Small intestine (tissue), 7 donors: Measurements from ENCODE around the gene DENND4A. TPM values are rescaled to one million over a fixed set of nuclear protein-coding genes. Genes with fewer than 3 reads are reported as not detected.

ENCODE experiments used
- DNase-seq, 2 donors: peaks; one replicate each; pipeline versions ENCODE4 v3.0.0 to v3.0.0-alpha.2; 2013
- FAIRE-seq: peaks from 2 replicates; lab custom pipeline; 2012; peaks lifted over from hg19 to GRCh38; lab: Jason Lieb, UNC
- H3K27ac ChIP-seq, 3 donors: one replicate each; pipeline ENCODE4 v1.5.1; 2013; ENCODE audit warnings: low read length in 2 of 3, mild to moderate bottlenecking in 2 of 3, control low read depth in 1 of 3, inconsistent platforms in 1 of 3, low read depth in 1 of 3, moderate library complexity in 1 of 3
- H3K27me3 ChIP-seq, 3 donors: one replicate each; pipeline ENCODE4 v1.6.1; 2013; ENCODE audit warnings: low read length in 3 of 3, inconsistent platforms in 1 of 3; ENCODE audit not compliant: control insufficient read depth in 3 of 3, insufficient read depth in 3 of 3
- H3K36me3 ChIP-seq, 3 donors: one replicate each; pipeline ENCODE4 v1.6.1; 2013; ENCODE audit warnings: low read length in 3 of 3, inconsistent platforms in 1 of 3, low read depth in 1 of 3, mild to moderate bottlenecking in 1 of 3, moderate library complexity in 1 of 3; ENCODE audit not compliant: control insufficient read depth in 3 of 3, insufficient read depth in 2 of 3
- H3K4me1 ChIP-seq, 3 donors: one replicate each; pipeline ENCODE4 v1.6.1; 2013; ENCODE audit warnings: low read length in 2 of 3, inconsistent platforms in 1 of 3, low read depth in 1 of 3, mild to moderate bottlenecking in 1 of 3, moderate library complexity in 1 of 3; ENCODE audit not compliant: control insufficient read depth in 3 of 3, insufficient read depth in 2 of 3
- H3K4me3 ChIP-seq, 3 donors: one replicate each; pipeline ENCODE4 v1.5.1; 2013; ENCODE audit warnings: low read length in 3 of 3, control low read depth in 1 of 3, inconsistent platforms in 1 of 3, low read depth in 1 of 3, mild to moderate bottlenecking in 1 of 3, moderate library complexity in 1 of 3
- H3K9me3 ChIP-seq, 2 donors: one replicate each; pipeline ENCODE4 v1.6.1; 2013; ENCODE audit warnings: low read depth in 1 of 2, low read length in 1 of 2; ENCODE audit not compliant: control insufficient read depth in 2 of 2, insufficient read depth in 1 of 2
- WGBS, 3 donors: extraction: QIAGEN DNeasy Blood & Tissue Kit; methylation state at CpG; one replicate each; pipeline ENCODE4 v1.1.7; 2013; 5-methylcytosine and 5-hydroxymethylcytosine counted together
- polyA plus RNA-seq, 4 donors: library from polyadenylated mRNA; stranded (reverse) in 3 of 4; unstranded in 1 of 4; fragments of 200-250 nt in 3 of 4; fragments of 120-200 nt in 1 of 4; gene quantifications; one replicate each; pipeline versions ENCODE4 v1.2.1 to v1.2.3, GENCODE V29; 2013
- donor health status: healthy with polysubstance abuse.
- donor health status: control.
- donor health status: control.
- donor health status: Bipolar disorder and iron deficiency.
- donor health status: healthy.

Gene DENND4A
- polyA plus RNA-seq, 4 donors: 2.4 to 25.5 (median 6.6) TPM

- Histone ChIP-seq H3K4me1 (no peaks in the 10 kb centered on the region), H3K27ac (no peak overlapping the region), H3K4me3 (no peak overlapping the region), H3K36me3 (no peaks in the 10 kb centered on the region), H3K27me3 (no peaks in the 10 kb centered on the region), H3K9me3 (no peaks in the 10 kb centered on the region)
- DNase-seq: no peak
- FAIRE-seq: no peak
- 71 to 81% (median 80%) methylated on average over 2 of the region's 2 CpGs for WGBS, 3 donors
Observed at GRCh38 chr15:65682404-65682911, 109.6 kb downstream of the DENND4A start.

GRCh38 chr15:65680544-65680943 lies 111.5 kb downstream of the DENND4A start:
- H3K9me3 ChIP-seq: no peaks in the 10 kb centered on the region
- no peak overlapping the region for H3K4me3 ChIP-seq
- 97 to 100% (median 98%) methylated on average over 1 of the region's 1 CpG for WGBS, 3 donors
- H3K27ac ChIP-seq: no peak overlapping the region
- FAIRE-seq (no peak), DNase-seq (no peak)
- H3K36me3 ChIP-seq: no peaks in the 10 kb centered on the region
- H3K4me1 ChIP-seq: no peaks in the 10 kb centered on the region
- H3K27me3 ChIP-seq: no peaks in the 10 kb centered on the region

- H3K4me1 ChIP-seq: no peaks in the 10 kb centered on the region
- no peak for FAIRE-seq
- no peak overlapping the region for H3K27ac ChIP-seq
- WGBS, 3 donors: 90 to 93% (median 91%) methylated on average over 2 of the region's 2 CpGs
- H3K4me3 ChIP-seq: no peak overlapping the region
- H3K27me3 ChIP-seq: no peaks in the 10 kb centered on the region
- H3K36me3 ChIP-seq: peaks cover 1 to 17% (median 2%) of the 10 kb centered on the region in 3 donors
- no peaks in the 10 kb centered on the region for H3K9me3 ChIP-seq
- no peak for DNase-seq
Observed at GRCh38 chr15:65676123-65676522, 116.0 kb downstream of the DENND4A start.

DNA sequence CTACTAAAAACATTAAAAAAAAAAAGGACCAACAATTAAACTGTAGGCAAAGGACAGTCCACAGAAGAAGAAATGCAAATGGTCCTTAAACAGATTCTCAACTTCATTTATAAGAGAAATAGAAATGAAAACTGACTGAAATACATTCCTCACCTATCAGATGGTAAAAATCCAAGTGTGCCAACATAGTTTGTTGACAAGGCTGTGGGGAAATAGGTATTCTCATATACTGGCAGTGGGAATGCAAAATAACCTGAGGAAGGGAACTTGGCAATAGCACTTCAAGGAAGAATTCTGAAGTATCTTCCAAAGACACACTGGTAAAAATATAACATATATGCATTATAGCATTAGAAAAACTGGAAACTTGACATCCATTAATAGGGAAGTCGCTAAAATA lies 116.5 kb downstream of the DENND4A start:
- FAIRE-seq: peak; percentile 15
- Histone ChIP-seq H3K27ac (no peak overlapping the region), H3K4me1 (no peaks in the 10 kb centered on the region), H3K4me3 (no peak overlapping the region), H3K9me3 (no peaks in the 10 kb centered on the region), H3K27me3 (no peaks in the 10 kb centered on the region), H3K36me3 (peaks cover 1 to 17% (median 2%) of the 10 kb centered on the region in 3 donors)
- no peak for DNase-seq
- WGBS, 3 donors: 83 to 98% (median 88%) methylated on average over 1 of the region's 1 CpG

DNA sequence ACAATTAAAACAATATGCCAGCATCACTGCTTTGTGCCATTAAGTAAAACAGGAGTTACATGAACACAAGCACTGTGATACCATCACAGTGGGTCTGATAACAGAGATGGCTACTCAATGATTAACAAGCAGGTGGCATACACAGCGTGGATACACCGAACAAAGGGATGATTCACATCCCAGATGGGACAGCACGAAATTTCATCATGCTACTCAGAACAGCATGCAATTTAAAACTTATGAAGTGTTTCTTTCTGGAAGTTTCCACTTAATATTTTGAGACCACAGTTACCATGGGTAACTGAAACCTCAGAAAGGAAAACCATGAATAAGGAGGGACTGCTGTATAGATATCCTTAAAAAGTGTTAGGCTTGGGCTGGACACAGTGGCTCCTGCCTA lies 125.8 kb downstream of the DENND4A start:
- peaks cover 3 to 24% (median 6%) of the 10 kb centered on the region in 3 donors for H3K36me3 ChIP-seq
- DNase-seq (no peak), FAIRE-seq (no peak)
- no peaks in the 10 kb centered on the region for H3K9me3 ChIP-seq
- H3K27me3 ChIP-seq: no peaks in the 10 kb centered on the region
- no peak overlapping the region for H3K27ac ChIP-seq
- 65 to 81% (median 79%) methylated on average over 3 of the region's 3 CpGs for WGBS, 3 donors
- H3K4me3 ChIP-seq: no peak overlapping the region
- H3K4me1 ChIP-seq: no peaks in the 10 kb centered on the region

DNA sequence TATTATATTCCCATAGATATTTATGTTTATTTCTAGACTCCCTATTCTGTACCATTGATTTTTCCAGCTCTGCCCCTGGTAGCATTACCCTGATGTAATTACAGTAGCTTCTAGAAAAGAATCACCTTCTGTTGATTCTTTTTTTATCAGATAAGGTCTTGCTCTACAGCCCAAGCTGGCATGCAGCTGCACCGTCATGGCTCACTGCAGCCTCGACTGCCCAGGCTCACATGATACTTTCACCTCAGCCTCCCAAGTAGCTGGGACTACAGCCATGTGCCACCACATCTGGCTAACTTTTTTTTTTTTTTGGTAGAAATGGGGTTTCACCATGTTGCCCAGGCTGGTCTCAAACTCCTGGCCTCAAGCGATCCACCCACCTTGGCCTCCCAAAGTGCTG lies 128.6 kb downstream of the DENND4A start:
- H3K36me3 ChIP-seq: peaks cover 2 to 24% (median 4%) of the 10 kb centered on the region in 3 donors
- no peaks in the 10 kb centered on the region for H3K4me1 ChIP-seq
- H3K9me3 ChIP-seq: no peaks in the 10 kb centered on the region
- WGBS, 3 donors: 84 to 85% (median 84%) methylated on average over 3 of the region's 3 CpGs
- DNase-seq (no peak), FAIRE-seq (no peak)
- no peak overlapping the region for H3K4me3 ChIP-seq
- no peak overlapping the region for H3K27ac ChIP-seq
- H3K27me3 ChIP-seq: no peaks in the 10 kb centered on the region

DNA sequence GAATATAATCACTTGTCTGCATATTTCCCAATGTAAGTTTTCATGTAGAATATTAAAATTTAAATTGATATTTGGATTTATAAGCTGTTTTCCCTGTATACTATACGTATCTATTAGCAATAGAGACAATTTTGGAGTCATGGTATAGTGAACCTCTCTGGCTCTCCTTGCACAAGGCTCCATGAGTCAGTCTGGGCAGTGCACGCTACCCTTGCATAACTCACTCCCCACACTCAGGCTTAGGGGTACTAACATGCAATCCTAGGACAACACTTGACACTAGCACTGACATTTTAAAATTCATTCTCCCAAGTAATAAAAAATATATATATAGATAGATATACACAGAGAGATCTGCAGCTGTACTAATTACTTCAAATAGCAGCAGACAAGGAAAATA lies 131.2 kb downstream of the DENND4A start:
- WGBS, 3 donors: 88 to 92% (median 91%) methylated on average over 2 of the region's 2 CpGs
- no peak overlapping the region for H3K4me3 ChIP-seq
- H3K36me3 ChIP-seq: peaks cover 2 to 14% (median 2%) of the 10 kb centered on the region in 3 donors
- no peak overlapping the region for H3K27ac ChIP-seq
- H3K4me1 ChIP-seq: no peaks in the 10 kb centered on the region
- no peaks in the 10 kb centered on the region for H3K27me3 ChIP-seq
- no peaks in the 10 kb centered on the region for H3K9me3 ChIP-seq
- DNase-seq: no peak
- FAIRE-seq: no peak

GRCh38 chr15:65659502-65660052 lies 132.5 kb downstream of the DENND4A start:
- DNase-seq (no peak), FAIRE-seq (no peak)
- Histone ChIP-seq H3K36me3 (peaks cover 0 to 16% (median 2%) of the 10 kb centered on the region in 3 donors), H3K4me3 (no peak overlapping the region), H3K27ac (no peak overlapping the region), H3K9me3 (no peaks in the 10 kb centered on the region), H3K4me1 (peaks cover 0 to under 1% (median 0%) of the 10 kb centered on the region in 3 donors), H3K27me3 (no peaks in the 10 kb centered on the region)
- WGBS, 3 donors: 78 to 91% (median 83%) methylated on average over 4 of the region's 4 CpGs

DNA sequence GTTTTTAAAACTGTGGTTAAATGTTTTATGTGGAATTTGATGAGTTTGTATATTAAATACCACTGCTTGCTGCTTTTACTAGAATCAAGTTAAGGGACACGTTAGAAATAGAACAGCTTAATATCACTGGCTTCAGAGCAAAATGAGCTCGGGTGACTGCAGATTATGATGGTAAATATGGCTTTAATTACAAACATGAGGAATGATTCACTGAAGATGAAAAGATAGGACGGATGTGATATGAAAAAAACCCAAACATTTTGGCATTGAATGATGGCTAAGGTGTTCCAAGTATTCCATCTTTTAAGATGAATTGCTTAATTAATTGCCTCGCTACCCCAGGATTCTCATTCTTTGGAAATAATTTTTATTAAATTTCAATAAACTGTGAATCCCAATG lies 136.6 kb downstream of the DENND4A start:
- no peaks in the 10 kb centered on the region for H3K27me3 ChIP-seq
- H3K4me1 ChIP-seq: peaks cover 0 to 11% (median 0%) of the 10 kb centered on the region in 3 donors
- DNase-seq (no peak), FAIRE-seq (no peak)
- no peaks in the 10 kb centered on the region for H3K9me3 ChIP-seq
- H3K27ac ChIP-seq: no peak overlapping the region
- WGBS, 3 donors: 83 to 85% (median 83%) methylated on average over 4 of the region's 4 CpGs
- no peak overlapping the region for H3K4me3 ChIP-seq
- peaks cover 0 to 18% (median 0%) of the 10 kb centered on the region in 3 donors for H3K36me3 ChIP-seq
